T-helper 9 cell (primary cell): ENCODE measurements around the gene PPP4R3B.

Experiments used
- DNase-seq: peaks from one replicate; pipeline ENCODE4 v3.0.0-alpha.2; 2020

PPP4R3B gene

DNA sequence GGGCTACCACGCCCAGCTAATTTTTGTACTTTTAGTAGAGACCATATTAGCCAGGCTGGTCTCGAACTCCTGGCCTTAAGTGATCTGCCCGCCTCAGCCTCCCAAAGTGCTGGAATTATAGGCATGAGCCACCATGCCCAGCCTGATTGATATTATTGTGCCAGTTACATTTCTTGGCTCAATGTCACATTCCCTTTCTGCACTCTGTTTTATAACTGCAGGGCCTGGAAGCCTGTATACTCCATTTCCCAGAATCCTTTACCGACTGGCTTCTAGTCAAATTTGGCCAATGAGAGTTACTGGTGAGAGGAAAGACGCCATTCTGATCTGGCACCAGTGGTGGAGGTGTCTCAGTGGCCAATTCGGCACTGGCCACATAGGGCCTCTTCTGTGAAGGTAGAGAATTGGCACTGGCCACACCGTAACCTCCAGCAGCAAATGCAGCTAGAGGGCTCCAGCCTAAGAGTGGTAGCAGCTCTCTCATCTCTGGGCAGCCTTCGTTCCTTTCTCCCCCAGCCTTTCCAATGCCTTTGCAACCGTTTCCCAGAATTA lies 114.8 kb downstream of the PPP4R3B start:
- DNase-seq = no peak

DNA sequence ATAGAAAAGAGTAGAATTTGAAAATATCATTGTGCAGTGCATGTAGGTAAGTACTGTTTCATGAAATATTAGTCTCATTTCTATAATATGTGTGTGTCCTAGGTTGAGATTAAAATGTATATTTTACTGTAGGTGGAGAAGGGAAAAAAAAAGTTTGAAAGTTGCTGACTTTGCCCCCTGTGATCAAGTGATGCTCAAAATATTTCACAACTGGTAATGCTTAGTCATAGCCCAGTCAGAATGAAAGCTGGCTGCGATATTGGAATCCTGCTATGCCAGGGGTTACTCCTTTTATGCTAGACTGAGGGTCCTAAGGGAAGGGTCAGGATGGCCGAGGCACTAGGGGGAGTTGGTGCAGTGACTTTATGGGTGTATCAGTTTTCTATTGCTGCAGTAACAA lies 117.4 kb downstream of the PPP4R3B start:
- DNase-seq = no peak

DNA sequence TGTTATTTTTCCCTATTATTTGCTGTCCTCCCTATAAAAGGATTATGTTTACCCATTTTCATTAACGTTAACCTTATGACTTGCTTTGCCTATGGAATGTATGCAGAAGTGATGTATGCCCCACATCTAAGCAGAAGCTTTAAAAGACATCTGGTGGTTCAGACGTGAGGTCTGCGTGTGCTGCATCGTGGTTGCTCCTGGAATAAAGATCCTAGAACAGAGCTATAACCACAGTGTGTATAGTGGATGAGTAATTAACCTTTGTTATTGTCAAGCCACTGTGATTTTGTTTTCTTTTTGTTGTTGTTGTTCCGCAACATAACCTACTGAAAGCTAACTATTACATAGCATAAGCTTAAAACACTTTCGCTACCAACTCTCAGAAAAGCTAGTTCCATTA lies 118.8 kb downstream of the PPP4R3B start:
- no peak for DNase-seq
